ENCODE data around the gene RAD9A. TPM values are rescaled to one million over a fixed set of nuclear protein-coding genes. Genes with fewer than 3 reads are reported as not detected.

The RAD9A gene
- total and polyA plus RNA-seq, 2 experiments from 2014 or later: 13.9 to 17.0 TPM

DNA sequence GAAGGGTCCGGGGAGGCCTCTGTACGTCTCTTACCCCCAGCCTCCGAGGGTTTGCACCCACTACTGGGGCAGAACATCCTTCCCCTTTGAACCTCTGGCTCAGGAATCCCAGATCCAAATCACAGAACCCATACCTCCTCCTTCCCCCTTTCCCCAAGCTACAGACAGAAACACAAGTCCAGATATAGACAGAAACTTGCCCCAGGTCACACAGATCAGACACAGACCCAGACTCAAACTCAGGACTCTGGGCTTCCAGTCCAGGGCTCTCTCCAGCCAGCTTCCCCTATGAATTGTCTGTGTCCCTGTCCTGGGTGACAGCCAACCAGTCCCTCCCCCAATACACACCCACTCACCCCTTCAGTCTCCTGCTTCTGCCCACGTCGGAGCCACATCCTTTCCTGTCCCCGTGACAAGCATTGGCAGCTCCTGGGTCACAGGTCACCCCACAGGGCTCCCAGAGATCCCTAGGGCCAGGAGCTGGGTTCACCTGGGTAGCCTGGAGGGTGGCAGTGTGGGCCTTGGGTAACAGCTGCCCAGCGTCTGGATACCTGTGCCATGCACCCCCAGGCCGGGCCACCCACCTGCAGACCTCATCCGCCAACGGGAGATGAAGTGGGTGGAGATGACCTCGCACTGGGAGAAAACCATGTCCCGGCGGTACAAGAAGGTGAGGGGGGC is 12.9 kb downstream of the RAD9A start:
- Histone ChIP-seq H2AFZ (no peak overlapping the region), H3K4me2 (no peak overlapping the region), H3K9me2 (ENCODE audit: insufficient read depth) (no peaks in the 10 kb centered on the region), H3K36me3 (ENCODE audit: insufficient read depth) (no peaks in the 10 kb centered on the region), H3F3A (replicated peaks; ENCODE audit: low read depth) (no peaks in the 10 kb centered on the region), H3K27ac (ENCODE audit: low read depth) (no peak overlapping the region), H3K4me3 (no peak overlapping the region), H3K27me3 (ENCODE audit: insufficient read depth) (no peaks in the 10 kb centered on the region), H3K4me1 (ENCODE audit: insufficient read depth) (peaks cover 11% of the 10 kb centered on the region; the same call in 1 of the 2 replicates), H3K79me2 (replicated peaks; ENCODE audit: insufficient read depth) (peaks cover 15% of the 10 kb centered on the region), H4K20me1 (replicated peaks; ENCODE audit: insufficient read depth) (peaks cover 8% of the 10 kb centered on the region; the same call in 1 of the 2 replicates)
- DNase-seq (ENCODE audit: low spot score) (no peak), ATAC-seq (no peak)
- Mint-ChIP-seq H3K36me3 (ENCODE audit: low read depth) (peaks cover 9% of the 10 kb centered on the region), H3K4me1 (peaks cover 18% of the 10 kb centered on the region), H3K9me3 (no peaks in the 10 kb centered on the region), H3K27ac (peak overlapping the region; percentile 47; the same call in 1 of the 2 replicates), H3K4me3 (no peak overlapping the region), H3K27me3 (ENCODE audit: insufficient read depth, low read depth, poor library complexity) (peaks cover 20% of the 10 kb centered on the region)
- TF ChIP-seq POLR2AphosphoS5 (IDR thresholded peaks at IDR 0.05; ENCODE audit: low read depth) (no peak), CREB1 (CRISPR knock-in tag; IDR thresholded peaks at IDR 0.05; ENCODE audit: low read depth) (no peak), ZNF462 (CRISPR knock-in tag; IDR thresholded peaks at IDR 0.05) (no peak), REST (IDR thresholded peaks at IDR 0.05; ENCODE audit: unreplicated experiment) (no peak)
- TF ChIP-seq, protein P1, sequence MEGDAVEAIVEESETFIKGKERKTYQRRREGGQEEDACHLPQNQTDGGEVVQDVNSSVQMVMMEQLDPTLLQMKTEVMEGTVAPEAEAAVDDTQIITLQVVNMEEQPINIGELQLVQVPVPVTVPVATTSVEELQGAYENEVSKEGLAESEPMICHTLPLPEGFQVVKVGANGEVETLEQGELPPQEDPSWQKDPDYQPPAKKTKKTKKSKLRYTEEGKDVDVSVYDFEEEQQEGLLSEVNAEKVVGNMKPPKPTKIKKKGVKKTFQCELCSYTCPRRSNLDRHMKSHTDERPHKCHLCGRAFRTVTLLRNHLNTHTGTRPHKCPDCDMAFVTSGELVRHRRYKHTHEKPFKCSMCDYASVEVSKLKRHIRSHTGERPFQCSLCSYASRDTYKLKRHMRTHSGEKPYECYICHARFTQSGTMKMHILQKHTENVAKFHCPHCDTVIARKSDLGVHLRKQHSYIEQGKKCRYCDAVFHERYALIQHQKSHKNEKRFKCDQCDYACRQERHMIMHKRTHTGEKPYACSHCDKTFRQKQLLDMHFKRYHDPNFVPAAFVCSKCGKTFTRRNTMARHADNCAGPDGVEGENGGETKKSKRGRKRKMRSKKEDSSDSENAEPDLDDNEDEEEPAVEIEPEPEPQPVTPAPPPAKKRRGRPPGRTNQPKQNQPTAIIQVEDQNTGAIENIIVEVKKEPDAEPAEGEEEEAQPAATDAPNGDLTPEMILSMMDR (conservative IDR thresholded peaks at IDR 0.05; ENCODE audit: low read depth in 2 of 2): no peak

Data from GM23338 (cell line).